Hypothalamus (tissue), 51 donors: ENCODE results near the gene TNS1.

Experiments
- DNase-seq, 51 donors: peaks; one replicate each; lab custom pipeline; 2025; lab: John Stamatoyannopoulos, UW

Gene TNS1

DNA sequence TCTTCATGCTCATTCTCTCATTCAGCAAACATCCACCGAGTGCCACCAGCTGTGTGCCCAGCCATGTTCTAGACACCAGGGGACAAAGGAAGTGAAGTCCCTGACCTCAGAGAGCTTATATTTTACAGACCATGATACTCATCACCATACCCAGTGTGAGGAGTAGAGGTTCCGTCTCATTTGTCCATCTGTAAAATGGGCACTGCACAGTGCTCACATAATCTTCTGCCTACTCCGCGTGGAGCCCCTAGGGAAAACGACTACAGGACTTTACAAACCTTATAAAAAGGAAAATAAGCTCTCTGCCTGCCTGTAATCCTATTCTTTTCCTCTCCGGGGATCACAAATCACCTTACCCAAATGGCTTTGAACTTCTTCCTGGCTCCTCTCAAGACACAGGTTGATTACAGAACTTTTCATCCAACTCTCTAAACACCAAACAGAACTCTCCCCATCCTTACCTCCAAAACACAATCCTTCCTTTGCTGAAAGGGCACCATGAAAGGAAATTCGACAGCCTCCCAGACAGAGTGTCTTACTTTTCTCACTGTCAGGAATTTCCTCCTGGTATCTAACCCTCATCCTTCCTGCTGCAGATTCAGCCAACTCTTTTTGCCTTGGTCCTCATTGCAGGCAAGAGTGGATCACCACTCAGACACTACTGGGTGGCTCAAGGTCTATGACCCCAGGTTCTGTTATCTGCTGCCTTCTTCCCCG, 99.5 kb downstream of the TNS1 start:
- no peak for DNase-seq

DNA sequence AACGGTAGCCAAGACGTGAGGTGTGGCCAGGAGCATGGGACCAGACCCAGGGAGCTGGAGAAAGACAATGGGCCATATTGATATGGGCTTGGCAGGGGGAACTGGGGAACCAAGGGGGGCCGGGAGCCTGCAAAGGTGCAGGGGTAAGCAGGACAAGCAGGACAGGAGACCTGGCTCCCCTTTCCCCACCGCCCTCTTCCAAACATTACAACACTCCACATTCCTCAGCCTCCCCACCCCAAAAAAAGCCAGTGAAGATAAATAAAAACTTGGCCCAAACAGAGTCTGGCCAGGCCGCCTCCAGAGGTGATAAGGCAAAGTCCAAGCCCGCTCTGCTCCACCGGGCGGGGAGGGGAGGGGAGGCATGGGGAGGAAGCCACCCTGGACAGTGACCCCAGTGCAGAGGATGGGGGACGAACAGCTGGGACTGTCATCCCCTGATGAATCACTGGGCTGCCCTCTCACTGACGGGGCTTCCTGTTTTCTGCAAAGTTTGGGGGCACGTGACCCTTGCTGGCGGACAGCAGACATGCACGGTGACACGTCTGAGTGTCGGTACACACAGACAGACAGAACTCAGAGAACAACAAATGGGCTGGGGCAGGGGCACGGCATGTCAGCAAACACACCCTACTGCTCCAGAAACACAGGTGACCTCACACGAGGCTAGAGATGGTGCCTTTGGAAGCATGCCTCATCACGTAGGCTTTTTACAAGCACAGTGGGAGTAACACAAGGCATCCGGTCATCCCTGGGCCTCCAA, 100.2 kb downstream of the TNS1 start:
- peak in 6 of 51 donors; percentile 9 to 42 (median 24) for DNase-seq

DNA sequence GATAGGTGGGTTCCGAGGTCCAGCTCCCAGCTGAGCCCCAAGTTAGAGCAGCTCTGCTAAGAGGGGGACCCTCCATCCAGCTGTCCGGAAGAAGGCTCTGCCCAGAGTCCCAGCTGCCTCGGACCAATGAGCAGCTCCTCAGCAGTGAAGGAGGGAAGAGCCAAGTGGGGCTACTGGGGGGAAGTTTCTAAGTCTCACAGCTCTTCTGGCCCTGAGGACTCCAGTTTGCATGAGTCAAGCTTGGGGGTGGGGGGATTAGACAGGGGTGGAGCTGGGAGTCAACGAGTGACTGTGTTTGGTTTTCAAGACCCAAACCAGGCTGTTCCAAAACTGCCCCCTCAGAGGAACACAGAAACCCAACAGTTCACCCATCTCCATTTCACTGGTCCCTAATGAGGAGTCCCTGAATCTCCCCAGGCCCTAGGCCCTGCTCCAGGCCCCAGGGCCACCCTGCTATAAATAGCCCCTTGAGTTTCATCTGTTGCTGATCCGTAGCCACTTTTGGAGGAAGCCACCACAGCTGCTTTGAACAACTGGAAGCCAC, 100.9 kb downstream of the TNS1 start:
- no peak for DNase-seq

DNA sequence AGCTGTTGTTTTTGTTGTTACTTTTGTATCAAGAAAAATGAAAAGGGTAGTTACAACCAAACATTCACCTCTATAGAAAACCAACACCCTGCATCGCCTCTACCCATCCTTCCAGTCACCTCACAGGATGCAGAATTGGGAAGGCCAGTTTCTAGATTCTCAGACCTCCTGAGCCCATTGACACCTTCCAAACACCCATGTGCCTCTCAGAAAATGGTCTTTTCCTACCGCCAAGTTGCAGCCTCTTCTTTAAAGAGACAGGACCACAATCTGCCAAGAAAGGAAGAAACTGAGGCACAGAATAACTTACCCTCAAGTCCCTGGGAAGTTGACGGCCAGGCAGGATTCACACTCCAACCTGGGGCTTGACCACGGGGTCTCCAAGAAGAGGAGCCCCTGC, 101.4 kb downstream of the TNS1 start:
- DNase-seq, result no peak

DNA sequence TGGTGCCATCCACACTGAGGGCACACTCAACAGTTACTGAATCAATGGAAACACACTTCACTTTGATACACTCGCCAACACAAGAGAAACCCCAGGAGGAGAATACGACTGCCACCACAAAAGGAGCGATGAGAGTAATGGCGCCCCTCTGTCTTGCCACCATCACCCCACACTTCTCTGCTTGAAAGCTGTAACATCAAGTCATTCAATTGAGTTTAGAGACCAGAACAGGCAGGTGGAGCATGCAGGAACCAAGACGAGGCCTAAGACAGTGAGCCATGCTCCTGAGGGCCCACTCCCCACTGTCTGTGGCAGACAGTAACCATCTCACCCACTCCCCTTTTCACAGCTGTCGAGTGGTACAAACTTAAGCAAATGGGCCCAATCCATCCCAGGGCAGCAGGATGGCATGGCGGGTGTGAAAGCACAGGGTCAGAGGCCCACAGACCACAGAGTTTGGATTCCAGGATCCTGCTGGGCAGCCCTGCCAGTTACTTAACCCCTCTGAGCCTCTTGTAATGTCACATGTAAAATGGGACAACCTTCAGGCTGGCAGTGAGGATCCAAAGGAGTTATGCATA, 101.9 kb downstream of the TNS1 start:
- no peak for DNase-seq

DNA sequence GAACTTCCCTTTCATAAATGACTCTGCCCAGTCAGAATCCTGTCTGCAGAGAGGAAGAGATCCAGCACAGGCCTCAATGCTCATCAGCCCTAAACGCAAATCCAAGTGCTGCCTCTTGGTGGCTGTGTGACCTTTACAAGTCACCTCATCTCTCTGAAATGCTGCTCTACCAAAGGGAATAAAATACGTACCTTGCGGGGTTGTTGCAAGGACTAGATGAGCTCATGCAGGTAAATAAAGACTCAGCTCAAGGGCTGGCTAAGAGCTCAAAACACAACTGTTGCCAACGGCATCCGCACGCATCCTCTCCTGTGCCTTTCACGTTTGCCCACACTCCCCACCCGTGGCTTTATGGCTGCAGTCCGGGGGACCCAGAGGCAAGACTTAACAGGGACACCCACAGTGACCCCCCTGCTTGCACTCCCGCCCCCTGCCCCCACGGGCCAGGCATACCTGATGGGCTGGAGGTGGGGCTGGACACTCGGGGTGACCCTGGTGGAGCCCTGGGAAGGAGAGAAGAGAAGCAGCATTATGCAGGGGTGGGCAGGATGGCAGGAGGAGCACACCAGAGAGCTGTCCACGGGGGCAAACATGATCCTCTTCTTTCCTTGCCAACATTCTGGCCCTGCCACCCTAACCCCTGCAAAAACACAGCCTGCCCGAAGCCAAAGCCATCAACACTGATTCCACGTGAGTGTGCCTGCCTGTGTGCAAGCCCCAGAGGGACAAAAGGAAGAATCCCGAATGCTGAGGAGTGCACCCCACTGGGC, 102.6 kb downstream of the TNS1 start:
- no peak for DNase-seq

DNA sequence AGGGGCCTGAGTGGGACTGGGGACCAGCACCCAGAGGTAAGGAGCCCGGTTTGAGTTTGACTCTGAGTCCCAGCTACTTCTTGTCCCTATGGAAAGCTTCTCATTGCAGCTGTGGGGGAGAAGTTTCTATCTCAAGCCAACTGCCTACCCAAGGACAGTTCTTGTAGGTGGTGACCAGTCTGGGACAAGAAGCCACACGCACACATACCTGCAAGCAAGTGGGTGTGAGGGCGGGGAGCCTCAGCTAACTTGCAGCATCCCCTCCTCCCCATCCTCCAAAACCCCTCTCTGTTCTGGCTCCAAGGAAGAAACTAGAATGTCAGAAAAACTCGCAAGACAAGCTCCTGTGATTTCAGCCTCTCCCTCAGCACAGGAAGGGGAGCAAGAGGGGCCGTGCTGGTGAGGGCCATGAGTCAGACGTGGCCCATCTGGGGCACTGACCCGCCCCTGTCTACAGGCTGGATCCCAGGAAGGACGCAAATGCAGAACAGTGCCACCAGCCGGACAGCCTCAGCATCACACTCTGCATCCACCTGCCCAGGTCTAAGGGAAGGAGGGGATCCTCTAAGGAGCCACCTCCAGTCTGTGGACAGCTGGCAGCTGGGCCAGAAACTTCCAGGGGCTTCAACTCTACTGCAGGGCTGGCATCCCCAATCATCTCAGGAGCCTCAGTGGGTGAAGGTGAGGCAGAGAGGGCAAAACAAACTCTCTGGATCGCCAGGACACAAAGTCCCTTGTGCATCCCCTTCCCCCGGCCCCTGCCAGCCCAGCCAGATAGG, 103.4 kb downstream of the TNS1 start:
- peak in 6 of 51 donors; percentile 8 to 59 (median 24) for DNase-seq

DNA sequence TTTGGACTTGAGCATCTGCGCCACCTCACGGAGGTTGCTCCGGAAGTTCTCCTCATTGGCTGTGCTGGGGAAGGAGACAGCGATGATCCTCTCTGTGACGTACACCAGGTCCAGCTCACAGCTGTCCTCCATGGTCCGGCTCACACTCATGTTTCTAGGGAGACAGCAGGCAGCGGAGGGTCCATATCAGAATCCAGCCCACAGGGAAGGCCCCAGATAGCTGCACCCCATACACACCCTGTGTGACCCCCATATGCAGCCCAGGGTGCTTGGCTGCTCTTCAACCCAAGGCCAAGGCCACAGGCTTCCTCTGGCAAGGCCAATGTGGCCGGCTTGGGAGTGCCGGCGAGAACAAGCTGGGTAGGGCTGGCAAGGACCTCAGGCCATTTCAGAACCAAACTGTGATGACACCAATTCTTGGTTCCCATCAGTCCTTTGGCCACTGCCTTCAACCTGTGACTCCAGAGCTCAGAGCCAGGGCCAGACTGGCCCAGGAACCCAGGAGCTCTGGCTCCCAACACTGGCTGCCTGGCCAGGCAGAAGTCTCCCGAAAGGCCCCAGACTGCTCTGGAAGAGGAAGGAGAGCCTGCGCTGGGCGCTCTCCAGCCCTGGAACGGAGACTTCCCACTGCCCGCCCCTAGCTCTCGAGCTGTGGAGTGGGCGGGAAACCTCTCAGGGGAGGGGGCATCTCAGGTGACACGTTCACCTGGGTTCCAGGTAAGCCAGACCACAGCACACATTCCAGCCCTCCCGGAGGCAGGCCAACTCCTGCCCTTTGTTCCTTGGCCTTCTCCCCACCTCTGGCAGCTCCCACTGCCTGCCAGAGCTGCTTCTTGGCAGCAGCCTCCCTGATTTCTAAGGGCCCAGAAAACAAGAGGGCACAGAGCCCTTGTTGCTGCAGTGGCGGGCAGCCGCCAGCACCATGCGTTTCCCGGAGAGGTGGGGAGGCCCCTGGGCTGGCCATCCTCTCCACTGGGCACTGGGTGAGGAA, 104.7 kb downstream of the TNS1 start:
- DNase-seq, result peak in 38 of 51 donors; percentile 20 to 86 (median 60)

DNA sequence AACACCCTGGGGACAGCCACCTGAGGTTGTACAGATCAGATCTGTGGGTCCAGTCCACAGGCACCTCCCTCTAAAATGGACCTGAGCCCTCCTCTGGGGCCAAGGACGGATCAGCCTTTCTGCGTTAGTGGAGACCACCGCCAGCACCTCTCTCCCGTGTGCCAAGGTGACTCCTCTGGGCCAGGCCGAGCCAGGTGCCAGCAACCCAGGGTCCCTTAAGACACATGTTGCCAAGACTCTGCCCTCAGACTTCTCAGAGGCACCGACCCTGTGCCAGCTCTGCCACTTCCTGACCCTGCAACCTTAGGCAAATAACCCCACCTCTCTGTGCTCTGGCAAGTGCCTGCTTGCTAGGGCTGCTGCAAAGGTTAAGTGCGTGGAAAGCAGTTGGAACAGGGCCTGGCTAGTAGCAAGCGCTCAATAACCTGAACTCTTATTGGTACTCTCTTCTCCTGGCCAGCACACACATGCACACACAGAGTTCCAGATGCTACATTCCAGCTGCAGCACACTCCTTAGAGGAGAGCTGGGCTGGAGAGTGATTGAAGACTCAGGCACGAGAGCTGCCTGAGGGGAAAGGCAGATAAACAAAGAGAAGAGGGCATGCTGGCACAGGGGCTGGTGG, 105.6 kb downstream of the TNS1 start:
- no peak for DNase-seq

DNA sequence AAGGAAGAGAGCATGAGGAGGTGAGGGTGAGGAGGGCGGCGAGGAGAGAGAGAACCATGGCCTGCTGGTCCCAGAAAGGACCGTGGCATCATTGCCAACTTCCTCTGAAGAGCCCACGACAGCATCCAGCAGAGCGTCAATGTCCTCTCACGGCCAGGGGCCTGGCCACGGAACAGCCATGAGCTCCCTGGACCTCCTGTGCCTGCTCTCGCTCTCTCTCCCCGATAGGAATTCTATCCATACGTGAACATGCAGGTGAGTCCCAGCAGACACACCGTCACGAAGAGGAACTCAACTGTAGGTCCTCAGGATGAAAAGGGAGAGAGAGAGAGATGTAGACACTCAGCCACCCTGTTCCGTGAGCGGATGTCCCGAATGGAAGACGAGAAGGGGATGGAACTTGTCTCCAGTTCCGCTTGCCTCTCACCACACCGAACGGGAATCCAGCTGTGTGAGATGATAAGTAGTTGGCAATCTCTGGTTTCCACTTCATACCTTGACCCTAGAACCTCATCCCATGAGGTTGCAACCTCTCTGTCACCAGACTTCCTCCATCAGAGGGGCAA, 107.6 kb downstream of the TNS1 start:
- DNase-seq, result no peak

DNA sequence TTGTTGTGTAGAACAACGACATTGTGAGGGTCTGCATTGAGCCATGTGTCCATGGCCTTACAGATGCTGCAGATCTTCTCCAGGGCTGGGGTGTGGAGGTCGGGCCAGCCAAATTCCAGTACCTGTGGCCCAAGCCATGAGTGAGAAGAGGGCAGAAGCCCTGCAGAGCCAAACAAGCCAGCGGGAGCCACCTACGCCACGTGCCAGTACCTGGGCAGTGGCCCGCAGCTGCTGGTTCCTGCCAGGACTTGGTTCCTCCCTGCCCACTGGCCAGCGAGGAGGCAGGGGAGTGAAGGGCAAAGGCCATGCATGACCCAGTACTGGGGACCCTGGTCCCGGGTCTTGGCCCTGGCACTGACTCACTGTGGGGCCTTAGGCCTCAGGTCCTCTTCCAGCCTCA, 109.4 kb downstream of the TNS1 start:
- DNase-seq, result no peak

DNA sequence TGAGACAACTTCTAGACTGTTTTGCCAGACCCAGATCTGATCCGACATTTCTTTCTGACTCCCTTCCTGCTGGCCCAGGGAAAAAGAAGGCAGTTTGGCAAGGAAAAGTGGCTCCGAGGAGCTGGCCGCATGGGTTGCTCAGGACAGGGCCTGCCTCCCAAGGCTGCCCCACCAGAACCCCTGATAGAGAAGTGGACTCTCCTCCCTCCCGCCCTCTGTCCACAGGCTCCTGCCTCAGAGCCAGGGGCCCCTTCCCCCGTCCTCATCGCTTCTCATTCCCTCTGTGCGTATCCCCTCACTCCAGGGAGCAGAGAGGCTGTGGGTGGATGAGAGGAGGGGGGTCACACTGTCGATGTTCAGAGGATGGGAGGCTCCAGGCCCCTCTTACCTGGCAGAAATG, 110.2 kb downstream of the TNS1 start:
- no peak for DNase-seq

DNA sequence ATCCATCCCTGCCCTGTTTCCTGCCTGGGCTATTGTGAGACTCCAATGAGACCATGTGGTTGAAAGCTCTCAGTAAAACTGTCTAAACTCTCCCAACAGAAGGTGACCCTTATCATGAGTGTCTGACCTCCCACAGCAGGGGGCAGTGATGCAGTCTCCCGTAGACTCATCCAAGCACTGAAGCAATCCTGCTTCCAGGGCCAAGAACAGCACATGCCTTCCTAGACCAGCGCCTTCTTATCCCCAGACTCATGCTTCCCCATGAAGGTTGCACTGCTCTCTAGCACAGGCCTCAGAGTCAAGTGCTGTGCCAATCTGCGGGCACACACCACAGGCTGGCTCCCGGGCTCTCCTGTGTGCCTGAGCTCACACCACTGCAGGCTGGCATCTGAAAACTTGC, 112.3 kb downstream of the TNS1 start:
- peak in 16 of 51 donors; percentile 14 to 49 (median 28) for DNase-seq

DNA sequence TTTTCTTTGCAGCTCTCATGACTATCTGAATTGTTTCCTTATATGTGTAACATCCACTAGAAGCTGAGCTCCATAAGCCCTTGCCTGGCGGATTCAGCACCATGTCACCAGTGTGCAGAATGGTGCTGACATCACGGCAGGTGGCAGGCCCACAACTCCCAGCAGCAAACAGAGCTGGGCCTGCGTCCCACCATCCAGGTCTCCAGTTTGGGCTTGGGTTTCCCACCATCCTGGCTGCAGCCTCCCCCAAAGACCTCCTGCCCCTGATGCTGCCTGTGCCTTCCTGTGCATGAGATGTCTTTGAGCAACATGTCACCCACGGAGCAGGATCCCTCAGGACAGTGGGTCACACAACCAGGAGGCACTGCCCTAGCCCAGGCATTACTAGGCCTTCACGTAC, 113.1 kb downstream of the TNS1 start:
- no peak for DNase-seq

DNA sequence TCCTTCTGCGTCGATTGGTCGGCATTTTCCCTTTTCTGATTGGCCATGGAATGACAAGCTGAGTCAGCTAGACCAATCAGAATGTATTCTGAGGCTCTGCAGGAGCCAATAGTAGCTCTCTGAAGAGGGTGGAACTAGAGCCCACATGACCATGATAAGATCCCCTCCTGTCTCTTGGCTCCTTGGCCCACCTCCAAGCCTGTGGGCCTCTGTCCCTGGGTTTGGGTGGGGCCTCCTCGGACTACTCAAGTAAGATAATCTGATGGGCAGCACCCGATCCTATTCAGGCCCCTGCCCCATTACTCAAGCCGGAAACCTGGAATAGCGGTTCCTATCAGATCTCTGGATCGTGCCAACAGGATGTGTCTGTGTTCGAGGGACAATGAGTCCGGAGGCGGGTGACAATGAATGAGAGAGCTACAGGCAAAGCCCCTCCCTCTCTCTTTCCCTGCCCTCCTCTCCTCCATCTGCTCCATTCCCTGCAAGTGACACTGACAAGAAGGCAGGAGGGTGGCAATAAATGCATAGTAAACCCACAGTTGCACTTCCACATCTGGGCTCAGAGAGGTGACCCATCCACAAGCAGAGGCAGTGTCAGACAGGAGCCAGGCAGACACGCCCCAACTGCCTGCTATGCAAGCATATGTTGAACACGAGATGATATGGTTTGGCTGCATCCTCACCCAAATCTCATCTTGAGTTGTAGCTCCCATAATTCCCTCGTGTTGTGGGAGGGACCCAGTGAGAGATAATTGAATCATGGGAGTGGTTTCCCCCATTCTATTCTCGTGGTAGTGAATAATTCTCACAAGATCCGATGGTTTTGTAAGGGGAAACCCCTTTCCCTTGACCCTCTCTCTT, 114.7 kb downstream of the TNS1 start:
- DNase-seq, result no peak

DNA sequence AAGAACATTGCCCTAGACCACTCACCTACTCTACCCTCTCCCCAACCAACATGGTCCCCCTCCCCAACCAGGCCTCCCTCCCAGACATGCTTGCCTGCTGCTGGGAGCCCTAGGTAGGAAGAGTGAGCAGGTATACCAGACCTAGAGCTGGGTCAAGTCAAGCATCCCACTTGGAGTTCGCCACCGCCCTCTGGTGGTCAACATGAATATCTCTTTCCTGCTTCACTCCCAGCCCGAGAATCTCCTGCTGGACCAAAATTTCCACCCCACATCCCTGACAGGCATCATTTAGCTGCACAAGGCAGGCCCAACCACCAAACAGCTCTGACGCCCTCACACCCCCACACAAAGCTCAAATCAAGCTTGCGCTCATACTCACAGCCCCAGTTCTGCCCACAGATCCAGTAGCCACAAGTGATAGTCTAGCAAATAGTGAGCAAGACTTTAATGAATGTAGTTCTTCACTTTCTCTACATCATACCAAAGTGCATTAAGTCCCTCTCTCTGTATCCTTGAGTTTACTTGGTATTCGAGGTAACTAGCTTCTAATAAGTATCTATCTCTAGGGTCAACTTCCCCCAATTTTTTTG, 116.0 kb downstream of the TNS1 start:
- peak in 45 of 51 donors; percentile 15 to 80 (median 51) for DNase-seq

DNA sequence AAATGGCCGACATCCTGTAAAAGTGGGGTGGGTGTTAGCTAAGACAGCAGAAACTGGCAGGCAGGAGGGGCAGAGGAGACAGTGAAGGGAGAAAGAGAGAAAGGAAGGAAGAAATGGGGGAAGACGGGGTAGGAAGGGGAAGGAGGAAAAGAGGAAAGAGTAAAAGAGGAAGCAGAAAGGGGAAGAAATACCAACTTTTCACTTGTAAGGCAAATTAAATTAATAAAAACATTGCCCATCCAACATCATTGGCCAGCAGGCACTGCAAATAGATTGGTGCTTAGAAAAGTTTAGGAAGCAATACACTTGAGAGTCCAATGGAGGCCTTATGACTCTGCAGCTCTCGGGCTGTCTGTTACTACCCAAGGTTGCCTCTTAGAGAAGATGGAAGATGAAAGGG, 116.7 kb downstream of the TNS1 start:
- no peak for DNase-seq
